Nephron progenitor cell (in vitro differentiated cells): Measurements from ENCODE around the gene ZDHHC16.
A peak's percentile ranks its signal among the peaks of the same experiment; 100 is the strongest.
"Not testable (repeated sequence)": the region's sequence is repeated elsewhere in the genome, so short reads cannot be mapped to it uniquely, and the experiment has no call there.

Experiments used
- DNase-seq: peaks from one replicate; pipeline ENCODE4 v3.0.0; 2021
- H3K27ac Mint-ChIP-seq: 2 replicates; pipeline ENCODE4 v1.8.0; 2021; ENCODE audit warnings: mild to moderate bottlenecking, moderate library complexity, mixed read lengths
- H3K27me3 Mint-ChIP-seq: 2 replicates; pipeline ENCODE4 v1.8.0; 2021; ENCODE audit warnings: mild to moderate bottlenecking, low read depth, mixed read lengths; ENCODE audit not compliant: poor library complexity
- H3K36me3 Mint-ChIP-seq: 2 replicates; pipeline ENCODE4 v1.8.0; 2021; ENCODE audit warnings: low read depth, mixed read lengths
- H3K4me1 Mint-ChIP-seq: 2 replicates; pipeline ENCODE4 v1.8.0; 2021; ENCODE audit warnings: mixed read lengths
- H3K4me3 Mint-ChIP-seq: 2 replicates; pipeline ENCODE4 v1.8.0; 2021; ENCODE audit warnings: mild to moderate bottlenecking, moderate library complexity, mixed read lengths
- H3K9me3 Mint-ChIP-seq: 2 replicates; pipeline ENCODE4 v1.8.0; 2021; ENCODE audit warnings: mild to moderate bottlenecking, moderate library complexity, mixed read lengths
- TF ChIP-seq, protein P1 (sequence below): fragments of 200-600 bp; sonication (generic); IDR thresholded peaks from 2 replicates; pipeline ENCODE4 v1.5.0; 2021; ENCODE audit warnings: antibody characterized with exemption

The ZDHHC16 gene

GRCh38 chr10:97474918-97475317 lies 28.9 kb downstream of the ZDHHC16 start:
- Mint-ChIP-seq H3K27ac (no peak overlapping the region), H3K27me3 (no peaks in the 10 kb centered on the region), H3K9me3 (no peaks in the 10 kb centered on the region), H3K36me3 (peaks cover 66% of the 10 kb centered on the region), H3K4me3 (no peak overlapping the region), H3K4me1 (no peaks in the 10 kb centered on the region)
- TF ChIP-seq, protein P1, sequence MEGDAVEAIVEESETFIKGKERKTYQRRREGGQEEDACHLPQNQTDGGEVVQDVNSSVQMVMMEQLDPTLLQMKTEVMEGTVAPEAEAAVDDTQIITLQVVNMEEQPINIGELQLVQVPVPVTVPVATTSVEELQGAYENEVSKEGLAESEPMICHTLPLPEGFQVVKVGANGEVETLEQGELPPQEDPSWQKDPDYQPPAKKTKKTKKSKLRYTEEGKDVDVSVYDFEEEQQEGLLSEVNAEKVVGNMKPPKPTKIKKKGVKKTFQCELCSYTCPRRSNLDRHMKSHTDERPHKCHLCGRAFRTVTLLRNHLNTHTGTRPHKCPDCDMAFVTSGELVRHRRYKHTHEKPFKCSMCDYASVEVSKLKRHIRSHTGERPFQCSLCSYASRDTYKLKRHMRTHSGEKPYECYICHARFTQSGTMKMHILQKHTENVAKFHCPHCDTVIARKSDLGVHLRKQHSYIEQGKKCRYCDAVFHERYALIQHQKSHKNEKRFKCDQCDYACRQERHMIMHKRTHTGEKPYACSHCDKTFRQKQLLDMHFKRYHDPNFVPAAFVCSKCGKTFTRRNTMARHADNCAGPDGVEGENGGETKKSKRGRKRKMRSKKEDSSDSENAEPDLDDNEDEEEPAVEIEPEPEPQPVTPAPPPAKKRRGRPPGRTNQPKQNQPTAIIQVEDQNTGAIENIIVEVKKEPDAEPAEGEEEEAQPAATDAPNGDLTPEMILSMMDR = no peak
- no peak for DNase-seq

DNA sequence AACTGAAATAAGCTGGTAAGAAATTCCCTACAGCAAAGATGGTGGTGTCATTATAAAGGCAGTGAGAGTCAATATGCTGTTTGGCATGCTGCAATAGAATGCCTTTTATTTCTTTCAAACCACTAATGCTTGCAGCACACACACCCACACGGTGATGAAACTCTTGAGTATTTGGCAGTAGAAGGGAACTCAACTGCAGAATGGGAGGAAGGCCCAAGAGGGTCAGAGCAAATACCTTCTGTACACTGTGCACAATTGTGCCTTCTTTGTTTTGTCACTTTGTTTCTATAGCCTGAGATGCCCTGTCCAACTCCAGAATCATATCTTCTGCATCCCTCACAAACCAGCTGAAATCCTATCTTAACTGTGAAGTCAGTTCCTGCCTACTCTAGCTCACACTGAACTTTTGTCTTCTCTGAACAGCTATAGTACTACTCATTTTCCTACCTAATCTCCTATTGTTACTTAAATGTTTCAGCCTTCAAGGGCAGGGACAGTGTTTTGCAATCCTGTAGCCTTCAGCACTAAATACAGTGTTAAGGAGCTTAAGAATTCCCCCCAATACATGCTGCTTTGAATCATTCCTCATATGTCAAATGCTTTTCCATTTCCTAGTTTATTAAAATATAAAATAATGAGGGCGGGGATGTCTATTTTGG lies 30.1 kb downstream of the ZDHHC16 start:
- Mint-ChIP-seq H3K27me3 (no peaks in the 10 kb centered on the region), H3K4me1 (peaks cover 7% of the 10 kb centered on the region), H3K36me3 (peaks cover 70% of the 10 kb centered on the region), H3K27ac (no peak overlapping the region), H3K9me3 (no peaks in the 10 kb centered on the region), H3K4me3 (no peak overlapping the region)
- TF ChIP-seq, protein P1 = no peak
- no peak for DNase-seq

- not testable (repeated sequence) for H3K4me3 Mint-ChIP-seq, DNase-seq, H3K9me3 Mint-ChIP-seq, H3K4me1 Mint-ChIP-seq, H3K27me3 Mint-ChIP-seq, H3K27ac Mint-ChIP-seq
- H3K36me3 Mint-ChIP-seq = peaks cover 61% of the 10 kb centered on the region
Observed at GRCh38 chr10:97479410-97479809, 33.4 kb downstream of the ZDHHC16 start.

DNA sequence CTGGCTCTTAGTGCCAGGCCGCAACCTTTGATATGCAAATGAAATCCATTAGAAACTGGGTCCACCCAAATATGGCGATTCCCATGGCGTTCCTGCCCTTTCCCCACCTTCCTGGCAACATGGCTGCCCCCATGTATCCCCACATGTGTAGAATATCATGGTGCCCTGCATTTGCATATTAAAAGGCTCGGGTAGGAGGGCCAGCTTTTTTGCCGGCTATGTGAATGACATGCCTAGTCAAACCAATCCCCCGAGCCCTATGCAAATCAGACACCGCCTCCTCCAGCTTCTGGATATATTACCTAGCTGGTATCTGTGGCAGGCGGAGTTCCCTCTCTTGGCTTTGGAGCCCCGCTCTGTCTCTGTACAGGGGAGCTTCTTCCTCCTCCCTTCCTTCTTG lies 34.0 kb downstream of the ZDHHC16 start:
- Mint-ChIP-seq H3K27ac (no peak overlapping the region), H3K36me3 (peaks cover 56% of the 10 kb centered on the region), H3K27me3 (no peaks in the 10 kb centered on the region), H3K9me3 (no peaks in the 10 kb centered on the region), H3K4me1 (peaks cover 7% of the 10 kb centered on the region), H3K4me3 (no peak overlapping the region)
- DNase-seq = peak; percentile 30
- TF ChIP-seq, protein P1 = no peak

DNA sequence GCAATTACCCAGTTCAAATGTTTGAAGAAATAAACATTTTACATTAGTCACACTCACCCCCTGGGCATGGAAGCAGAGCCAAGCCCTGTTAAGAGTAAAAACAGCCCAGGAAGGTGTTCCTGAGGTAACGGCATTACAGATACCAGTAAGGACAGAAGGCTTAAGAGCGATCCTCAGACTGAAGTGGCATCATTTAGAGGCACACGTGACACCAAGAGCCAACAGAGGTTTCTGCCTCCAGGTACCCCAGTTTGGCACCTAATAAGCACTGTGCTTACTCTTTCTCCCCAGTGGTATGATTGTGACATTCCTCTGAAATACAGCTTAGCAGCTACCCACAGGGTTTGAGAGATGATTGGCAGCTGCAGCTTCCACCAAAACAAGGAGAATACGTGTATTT lies 35.1 kb downstream of the ZDHHC16 start:
- TF ChIP-seq, protein P1 = no peak
- peaks cover 8% of the 10 kb centered on the region for H3K4me1 Mint-ChIP-seq
- no peaks in the 10 kb centered on the region for H3K27me3 Mint-ChIP-seq
- H3K27ac Mint-ChIP-seq = no peak overlapping the region
- no peaks in the 10 kb centered on the region for H3K9me3 Mint-ChIP-seq
- no peak overlapping the region for H3K4me3 Mint-ChIP-seq
- H3K36me3 Mint-ChIP-seq = peaks cover 52% of the 10 kb centered on the region
- no peak for DNase-seq

- no peak for DNase-seq
- H3K27ac Mint-ChIP-seq = no peak overlapping the region
- peaks cover 14% of the 10 kb centered on the region for H3K4me1 Mint-ChIP-seq
- TF ChIP-seq, protein P1 = no peak
- no peaks in the 10 kb centered on the region for H3K27me3 Mint-ChIP-seq
- no peaks in the 10 kb centered on the region for H3K9me3 Mint-ChIP-seq
- no peak overlapping the region for H3K4me3 Mint-ChIP-seq
- peaks cover 46% of the 10 kb centered on the region for H3K36me3 Mint-ChIP-seq
Observed at GRCh38 chr10:97482381-97482780, 36.4 kb downstream of the ZDHHC16 start.
